SK-N-MC (cell line): ENCODE results near the gene MSRB1.
"Not testable (repeated sequence)": the region's sequence is repeated elsewhere in the genome, so short reads cannot be mapped to it uniquely, and the experiment has no call there.

Experiments used
- DNase-seq: peaks from one replicate; pipeline ENCODE4 v3.0.0-alpha.2; 2011; ENCODE audit warnings: low read depth, low spot score
- H3K27ac ChIP-seq: fragments of 200-600 bp; sonication (generic); 2 replicates; pipeline ENCODE4 v1.5.1; 2016; ENCODE audit warnings: mixed run types
- H3K36me3 ChIP-seq: fragments of 200-600 bp; sonication (generic); 2 replicates; pipeline ENCODE4 v1.6.1; 2017; ENCODE audit warnings: antibody characterized with exemption, low read length, mixed read lengths; ENCODE audit not compliant: insufficient read depth
- H3K4me3 ChIP-seq: fragments of 200-600 bp; sonication (generic); 2 replicates; pipeline ENCODE4 v1.5.1; 2016
- H3K9ac ChIP-seq: fragments of 200-600 bp; sonication (generic); 2 replicates; pipeline ENCODE4 v1.8.0; 2017; ENCODE audit warnings: mixed run types, mixed read lengths; ENCODE audit not compliant: insufficient read length
- H3K9me3 ChIP-seq: fragments of 200-600 bp; sonication (generic); 2 replicates; pipeline ENCODE4 v1.6.1; 2017; ENCODE audit warnings: low read depth, mild to moderate bottlenecking, antibody characterized with exemption, low read length, moderate library complexity, mixed read lengths
- EZH2 ChIP-seq: fragments of 200-600 bp; sonication (generic); IDR thresholded peaks from one replicate; pipeline ENCODE4 v1.6.1; 2017; ENCODE audit warnings: antibody characterized with exemption
- FOXP2 ChIP-seq: optimal IDR thresholded peaks from 2 replicates; pipeline ENCODE3; 2011; ENCODE audit warnings: mild to moderate bottlenecking, moderate library complexity; ENCODE audit not compliant: insufficient read depth; ENCODE audit errors: extremely low read length, control extremely low read depth
- POLR2AphosphoS5 ChIP-seq: IDR thresholded peaks from 2 replicates; pipeline ENCODE4 v1.6.1; 2012; ENCODE audit warnings: mild to moderate bottlenecking, low read depth, low read length, borderline replicate concordance

Gene MSRB1

GRCh38 chr16:1940273-1941161 lies 2.5 kb downstream of the MSRB1 start:
- TF ChIP-seq FOXP2 (no peak), EZH2 (no peak), POLR2AphosphoS5 (no peak)
- no peaks in the 10 kb centered on the region; the same call in 1 of the 2 replicates for H3K36me3 ChIP-seq
- no peak for DNase-seq
- H3K9ac ChIP-seq, result no peak overlapping the region
- no peak overlapping the region for H3K27ac ChIP-seq
- no peak overlapping the region for H3K4me3 ChIP-seq
- no peaks in the 10 kb centered on the region for H3K9me3 ChIP-seq

GRCh38 chr16:1939833-1940232 lies 3.2 kb downstream of the MSRB1 start:
- H3K9me3 ChIP-seq, H3K9ac ChIP-seq, H3K36me3 ChIP-seq, DNase-seq, H3K4me3 ChIP-seq, H3K27ac ChIP-seq: not testable (repeated sequence)

- no peak for DNase-seq
- no peaks in the 10 kb centered on the region for H3K9me3 ChIP-seq
- TF ChIP-seq EZH2 (no peak), FOXP2 (no peak), POLR2AphosphoS5 (no peak)
- no peak overlapping the region for H3K27ac ChIP-seq
- H3K4me3 ChIP-seq, result no peak overlapping the region
- no peaks in the 10 kb centered on the region; the same call in 1 of the 2 replicates for H3K36me3 ChIP-seq
- H3K9ac ChIP-seq, result no peak overlapping the region
These were observed 4.1 kb downstream of the MSRB1 start for GRCh38 chr16:1938910-1939309.

GRCh38 chr16:1938316-1938715 lies 4.7 kb downstream of the MSRB1 start:
- H3K4me3 ChIP-seq, result no peak overlapping the region
- H3K9ac ChIP-seq, result no peak overlapping the region
- no peak overlapping the region for H3K27ac ChIP-seq
- no peaks in the 10 kb centered on the region for H3K9me3 ChIP-seq
- DNase-seq, result no peak
- no peaks in the 10 kb centered on the region; the same call in 1 of the 2 replicates for H3K36me3 ChIP-seq
- TF ChIP-seq FOXP2 (no peak), POLR2AphosphoS5 (no peak), EZH2 (no peak)

- H3K9me3 ChIP-seq, result no peaks in the 10 kb centered on the region
- H3K36me3 ChIP-seq, result no peaks in the 10 kb centered on the region; the same call in 1 of the 2 replicates
- no peak overlapping the region for H3K27ac ChIP-seq
- no peak for DNase-seq
- H3K9ac ChIP-seq, result no peak overlapping the region
- TF ChIP-seq FOXP2 (no peak), EZH2 (no peak), POLR2AphosphoS5 (no peak)
- no peak overlapping the region for H3K4me3 ChIP-seq
These were observed 6.0 kb downstream of the MSRB1 start for GRCh38 chr16:1936945-1937479.

GRCh38 chr16:1933097-1933661 lies 9.8 kb downstream of the MSRB1 start:
- Histone ChIP-seq H3K36me3 (no peaks in the 10 kb centered on the region; the same call in 1 of the 2 replicates), H3K4me3 (no peak overlapping the region), H3K9ac (no peak overlapping the region), H3K9me3 (no peaks in the 10 kb centered on the region), H3K27ac (no peak overlapping the region)
- TF ChIP-seq POLR2AphosphoS5 (no peak), EZH2 (no peak), FOXP2 (no peak)
- no peak for DNase-seq

GRCh38 chr16:1932050-1933028 lies 10.7 kb downstream of the MSRB1 start:
- H3K27ac ChIP-seq, result no peak overlapping the region
- no peaks in the 10 kb centered on the region for H3K9me3 ChIP-seq
- H3K9ac ChIP-seq, result no peak overlapping the region
- TF ChIP-seq EZH2, result no peak
- no peak for TF ChIP-seq FOXP2
- no peak for TF ChIP-seq POLR2AphosphoS5
- H3K4me3 ChIP-seq, result no peak overlapping the region
- no peak for DNase-seq
- H3K36me3 ChIP-seq, result no peaks in the 10 kb centered on the region

GRCh38 chr16:1930338-1930720 lies 12.7 kb downstream of the MSRB1 start:
- H3K9me3 ChIP-seq, result no peaks in the 10 kb centered on the region
- no peaks in the 10 kb centered on the region for H3K36me3 ChIP-seq
- DNase-seq, result no peak
- TF ChIP-seq FOXP2 (no peak), POLR2AphosphoS5 (no peak), EZH2 (no peak)
- no peak overlapping the region for H3K27ac ChIP-seq
- no peak overlapping the region for H3K4me3 ChIP-seq
- H3K9ac ChIP-seq, result no peak overlapping the region
